GM18867 (cell line): ENCODE data around the gene HUWE1.
"Not testable (repeated sequence)": the region's sequence is repeated elsewhere in the genome, so short reads cannot be mapped to it uniquely, and the experiment has no call there.

ENCODE experiments used
- ATAC-seq: cut with Tn5 transposase; IDR thresholded peaks from one replicate; pipeline ENCODE4 v1.9.1; 2021; ENCODE audit warnings: mild to moderate bottlenecking, moderate library complexity; ENCODE audit not compliant: unreplicated experiment

Gene HUWE1

GRCh38 chrX:53538781-53539180 lies 147.7 kb downstream of the HUWE1 start:
- ATAC-seq, result no peak

- ATAC-seq, result not testable (repeated sequence)
Observed at GRCh38 chrX:53531255-53531966, 155.1 kb downstream of the HUWE1 start.

GRCh38 chrX:53526999-53527398 lies 159.5 kb downstream of the HUWE1 start:
- ATAC-seq, result no peak

- ATAC-seq, result no peak
Observed at GRCh38 chrX:53511322-53511721, 175.2 kb downstream of the HUWE1 start.

GRCh38 chrX:53504035-53504434 lies 182.5 kb downstream of the HUWE1 start:
- ATAC-seq, result not testable (repeated sequence)

GRCh38 chrX:53494436-53494835 lies 192.1 kb downstream of the HUWE1 start:
- ATAC-seq, result no peak

GRCh38 chrX:53486285-53486684 lies 200.2 kb downstream of the HUWE1 start:
- no peak for ATAC-seq

GRCh38 chrX:53483838-53484405 lies 202.6 kb downstream of the HUWE1 start:
- ATAC-seq, result no peak

- ATAC-seq, result no peak
Observed at GRCh38 chrX:53483416-53483815, 203.1 kb downstream of the HUWE1 start.
